B cell (primary cell): ENCODE results near the gene ATG16L1.

Experiments
- EZH2 ChIP-seq: IDR thresholded peaks from 2 replicates; pipeline ENCODE4 v1.6.1; 2012; ENCODE audit warnings: borderline replicate concordance, low read depth, mild to moderate bottlenecking, moderate library complexity, low read length; ENCODE audit not compliant: insufficient read depth, poor library complexity, severe bottlenecking
- TF ChIP-seq, protein P1 (sequence below): fragments of 200-600 bp; IDR thresholded peaks from one replicate; pipeline ENCODE4 v1.8.0; 2022; ENCODE audit warnings: antibody characterized with exemption, mild to moderate bottlenecking

DNA sequence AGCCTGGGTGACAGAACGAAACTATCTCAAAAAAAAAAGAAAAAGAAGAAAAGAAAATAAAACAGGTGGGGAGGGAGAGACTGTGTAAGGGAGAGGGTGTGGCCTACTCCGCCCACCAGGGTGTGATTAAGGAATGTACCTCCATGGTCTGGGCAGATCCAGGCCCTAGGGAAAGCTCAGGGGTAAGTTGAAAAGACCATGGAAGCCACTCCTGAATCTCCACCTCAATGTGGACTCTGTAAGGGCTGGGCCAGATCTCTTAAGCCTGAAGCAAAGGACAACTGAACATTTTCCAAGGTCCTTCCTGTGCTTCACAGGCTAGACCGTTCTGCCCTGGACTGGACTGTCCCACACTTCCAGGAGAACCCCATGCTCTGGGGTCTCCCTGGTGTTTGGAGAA, 9.7 kb upstream of the ATG16L1 start:
- TF ChIP-seq, protein P1, sequence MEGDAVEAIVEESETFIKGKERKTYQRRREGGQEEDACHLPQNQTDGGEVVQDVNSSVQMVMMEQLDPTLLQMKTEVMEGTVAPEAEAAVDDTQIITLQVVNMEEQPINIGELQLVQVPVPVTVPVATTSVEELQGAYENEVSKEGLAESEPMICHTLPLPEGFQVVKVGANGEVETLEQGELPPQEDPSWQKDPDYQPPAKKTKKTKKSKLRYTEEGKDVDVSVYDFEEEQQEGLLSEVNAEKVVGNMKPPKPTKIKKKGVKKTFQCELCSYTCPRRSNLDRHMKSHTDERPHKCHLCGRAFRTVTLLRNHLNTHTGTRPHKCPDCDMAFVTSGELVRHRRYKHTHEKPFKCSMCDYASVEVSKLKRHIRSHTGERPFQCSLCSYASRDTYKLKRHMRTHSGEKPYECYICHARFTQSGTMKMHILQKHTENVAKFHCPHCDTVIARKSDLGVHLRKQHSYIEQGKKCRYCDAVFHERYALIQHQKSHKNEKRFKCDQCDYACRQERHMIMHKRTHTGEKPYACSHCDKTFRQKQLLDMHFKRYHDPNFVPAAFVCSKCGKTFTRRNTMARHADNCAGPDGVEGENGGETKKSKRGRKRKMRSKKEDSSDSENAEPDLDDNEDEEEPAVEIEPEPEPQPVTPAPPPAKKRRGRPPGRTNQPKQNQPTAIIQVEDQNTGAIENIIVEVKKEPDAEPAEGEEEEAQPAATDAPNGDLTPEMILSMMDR, result no peak
- TF ChIP-seq EZH2, result no peak
